ENCODE results near the gene UNG.
"Not testable (repeated sequence)": the region's sequence is repeated elsewhere in the genome, so short reads cannot be mapped to it uniquely, and the experiment has no call there.

The UNG gene

GRCh38 chr12:109097435-109098182, at the start of gene UNG:
Gene UNG, plus strand, starts transcription at chr12:109097597. Its CDS starts 83 bp downstream, at chr12:109097680.
- DNase-seq = peak; percentile 98

- DNase-seq = not testable (repeated sequence)
Observed at GRCh38 chr12:109048706-109049105, 48.7 kb upstream of the UNG start.

- not testable (repeated sequence) for DNase-seq
Observed at GRCh38 chr12:109049794-109050193, 47.6 kb upstream of the UNG start.

- no peak for DNase-seq
Observed at GRCh38 chr12:109052097-109052413, 45.3 kb upstream of the UNG start.

- peak; percentile 85 for DNase-seq
Observed at GRCh38 chr12:109052414-109053323, 44.7 kb upstream of the UNG start, which contains the start of gene USP30. Gene USP30, plus strand, starts transcription at chr12:109052576. Its CDS starts 103 bp downstream, at chr12:109052679.

GRCh38 chr12:109053382-109054123, 43.8 kb upstream of the UNG start:
- DNase-seq = peak; percentile 30

- not testable (repeated sequence) for DNase-seq
Observed at GRCh38 chr12:109054124-109054513, 43.3 kb upstream of the UNG start.

GRCh38 chr12:109054520-109054919, 42.9 kb upstream of the UNG start:
- no peak for DNase-seq

GRCh38 chr12:109056891-109057290, 40.5 kb upstream of the UNG start:
- no peak for DNase-seq

- DNase-seq = no peak
Observed at GRCh38 chr12:109057376-109057775, 40.0 kb upstream of the UNG start.

GRCh38 chr12:109058773-109059172, 38.6 kb upstream of the UNG start:
- DNase-seq = no peak

GRCh38 chr12:109064143-109064542, 33.3 kb upstream of the UNG start:
- no peak for DNase-seq

- DNase-seq = no peak
Observed at GRCh38 chr12:109065154-109065852, 32.1 kb upstream of the UNG start.

- no peak for DNase-seq
Observed at GRCh38 chr12:109065853-109066193, 31.6 kb upstream of the UNG start.

- no peak for DNase-seq
Observed at GRCh38 chr12:109069307-109070271, 27.8 kb upstream of the UNG start.

- no peak for DNase-seq
Observed at GRCh38 chr12:109074866-109075265, 22.5 kb upstream of the UNG start.

- no peak for DNase-seq
Observed at GRCh38 chr12:109082751-109083150, 14.6 kb upstream of the UNG start.

- no peak for DNase-seq
Observed at GRCh38 chr12:109084425-109084824, 13.0 kb upstream of the UNG start.

GRCh38 chr12:109085590-109085989, 11.8 kb upstream of the UNG start:
- DNase-seq = no peak

- no peak for DNase-seq
Observed at GRCh38 chr12:109087250-109087649, 10.1 kb upstream of the UNG start.

GRCh38 chr12:109088818-109089217, 8.6 kb upstream of the UNG start:
- no peak for DNase-seq

GRCh38 chr12:109089683-109090082, 7.7 kb upstream of the UNG start:
- DNase-seq = no peak

Data from activated naive CD4-positive, alpha-beta T cell treated with Interleukin-2 at 50 U/mL for 16 hours (primary cell).